Lung (tissue), 12 donors: Measurements from ENCODE around the gene IVD. TPM values are rescaled to one million over a fixed set of nuclear protein-coding genes. Genes with fewer than 3 reads are reported as not detected.

Experiments used
- ATAC-seq: fragments of 200-7000 bp; cut with Tn5 transposase; one replicate; pipeline ENCODE4 v1.9.1; 2020; ENCODE audit warnings: moderate number of reproducible peaks; ENCODE audit not compliant: insufficient read depth, low FRiP score
- DNase-seq, 3 donors: peaks; one replicate each; pipeline ENCODE4 v3.0.0-alpha.2; 2013 to 2017
- H3K27ac ChIP-seq, 2 donors: one replicate each; pipeline ENCODE4 v1.5.1; 2013; ENCODE audit warnings: mild to moderate bottlenecking in 2 of 2, moderate library complexity in 2 of 2, control low read depth in 1 of 2, inconsistent platforms in 1 of 2, low read depth in 1 of 2, low read length in 1 of 2
- H3K27me3 ChIP-seq, 3 donors: one replicate each; pipeline ENCODE4 v1.5.1; 2013; ENCODE audit warnings: low read length in 2 of 3; ENCODE audit not compliant: control insufficient read depth in 3 of 3, insufficient read depth in 3 of 3
- H3K36me3 ChIP-seq, 4 donors: one replicate each; pipeline ENCODE4 v1.5.1; 2013; ENCODE audit warnings: low read length in 4 of 4, mild to moderate bottlenecking in 1 of 4, moderate library complexity in 1 of 4; ENCODE audit not compliant: control insufficient read depth in 4 of 4, insufficient read depth in 4 of 4
- H3K4me1 ChIP-seq, 5 donors: one replicate each; pipeline ENCODE4 v1.5.1; 2013; ENCODE audit warnings: low read length in 5 of 5, mild to moderate bottlenecking in 2 of 5, moderate library complexity in 1 of 5; ENCODE audit not compliant: control insufficient read depth in 5 of 5, insufficient read depth in 5 of 5
- H3K4me3 ChIP-seq: one replicate; pipeline ENCODE4 v1.5.1; 2013; ENCODE audit warnings: mild to moderate bottlenecking, control low read depth, moderate library complexity
- H3K9ac ChIP-seq, 2 donors: one replicate each; pipeline ENCODE4 v1.5.1; 2013; ENCODE audit warnings: low read length in 2 of 2, control low read depth in 1 of 2; ENCODE audit not compliant: insufficient read depth in 1 of 2
- H3K9me3 ChIP-seq, 4 donors: one replicate each; pipeline ENCODE4 v1.5.1; 2013; ENCODE audit warnings: low read length in 3 of 4, mild to moderate bottlenecking in 1 of 4, moderate library complexity in 1 of 4; ENCODE audit not compliant: control insufficient read depth in 4 of 4, insufficient read depth in 3 of 4
- CTCF ChIP-seq: IDR thresholded peaks from 2 replicates; pipeline ENCODE4 v1.5.1; 2012; ENCODE audit warnings: mild to moderate bottlenecking; ENCODE audit errors: control extremely low read depth, extremely low read depth
- WGBS, 2 donors: extraction: QIAGEN DNeasy Blood & Tissue Kit; methylation state at CpG; one replicate each; pipeline ENCODE4 v1.1.7; 2013; 5-methylcytosine and 5-hydroxymethylcytosine counted together
- polyA plus RNA-seq, 2 donors: library from polyadenylated mRNA; stranded (reverse); fragments of 200-250 nt; gene quantifications; one replicate each; pipeline ENCODE4 v1.2.1, GENCODE V29; 2013
- total RNA-seq, 2 donors: library from RNA; depleted of rRNA in 1 of 2; stranded (reverse); fragments of >200 nt in 1 of 2; gene quantifications; one replicate each; pipeline ENCODE4 v1.2.1, GENCODE V29; 2014 to 2021
- donor health status: control.
- donor health status: control.
- donor health status: Bipolar disorder and iron deficiency.
- donor health status: healthy.
- donor health status: DM: yes; HTN: yes; CAD: no.

IVD gene
- total and polyA plus RNA-seq, 4 donors: 41.4 to 87.8 (median 49.3) TPM

- Histone ChIP-seq H3K4me1 (peaks cover 0 to 11% (median 0%) of the 10 kb centered on the region in 5 donors), H3K9me3 (no peaks in the 10 kb centered on the region), H3K9ac (no peak overlapping the region), H3K27me3 (peaks cover 0 to 13% (median 0%) of the 10 kb centered on the region in 3 donors), H3K27ac (no peak overlapping the region), H3K36me3 (no peaks in the 10 kb centered on the region), H3K4me3 (no peak overlapping the region)
- 75 to 81% methylated on average over 2 of the region's 2 CpGs for WGBS, 2 donors
- no peak for ATAC-seq
- TF ChIP-seq CTCF: no peak
- DNase-seq: no peak
Observed at GRCh38 chr15:40361640-40362039, 44.0 kb upstream of the IVD start.

GRCh38 chr15:40363611-40364010 lies 42.0 kb upstream of the IVD start:
- Histone ChIP-seq H3K27me3 (peaks cover 0 to 13% (median 0%) of the 10 kb centered on the region in 3 donors), H3K36me3 (no peaks in the 10 kb centered on the region), H3K9ac (no peak overlapping the region), H3K27ac (no peak overlapping the region), H3K9me3 (no peaks in the 10 kb centered on the region), H3K4me3 (no peak overlapping the region), H3K4me1 (peaks cover 0 to 14% (median 0%) of the 10 kb centered on the region in 5 donors)
- DNase-seq (no peak), ATAC-seq (no peak)
- WGBS, 2 donors: 85 to 90% methylated on average over 8 of the region's 8 CpGs
- no peak for TF ChIP-seq CTCF

- 69 to 79% methylated on average over 6 of the region's 6 CpGs for WGBS, 2 donors
- Histone ChIP-seq H3K4me3 (no peak overlapping the region), H3K9me3 (no peaks in the 10 kb centered on the region), H3K9ac (no peak overlapping the region), H3K36me3 (no peaks in the 10 kb centered on the region), H3K4me1 (peaks cover 0 to 13% (median 0%) of the 10 kb centered on the region in 5 donors), H3K27me3 (peaks cover 0 to 7% (median 0%) of the 10 kb centered on the region in 3 donors), H3K27ac (no peak overlapping the region)
- TF ChIP-seq CTCF: no peak
- ATAC-seq (no peak), DNase-seq (no peak)
Observed at GRCh38 chr15:40364251-40364650, 41.3 kb upstream of the IVD start.

GRCh38 chr15:40365016-40365415 lies 40.6 kb upstream of the IVD start:
- TF ChIP-seq CTCF: no peak
- H3K27ac ChIP-seq: no peak overlapping the region
- H3K4me3 ChIP-seq: no peak overlapping the region
- DNase-seq (no peak), ATAC-seq (no peak)
- no peaks in the 10 kb centered on the region for H3K36me3 ChIP-seq
- no peak overlapping the region for H3K9ac ChIP-seq
- no peaks in the 10 kb centered on the region for H3K9me3 ChIP-seq
- H3K27me3 ChIP-seq: peaks cover 0 to 7% (median 0%) of the 10 kb centered on the region in 3 donors
- peaks cover 0 to 13% (median 0%) of the 10 kb centered on the region in 5 donors for H3K4me1 ChIP-seq
- WGBS, 2 donors: 90 to 91% methylated on average over 5 of the region's 5 CpGs
